PC-9 (cell line): Measurements from ENCODE around the gene FBXL14. TPM values are rescaled to one million over a fixed set of nuclear protein-coding genes. Genes with fewer than 3 reads are reported as not detected.

Source experiments
- BruUV-seq: library from RNA; stranded (reverse); fragments of 400-500 nt; replicated peaks from 2 replicates; lab custom pipeline; 2021; lab: Mats Ljungman, UMichigan
- CTCF ChIA-PET: fragments of 300-600 bp; sonication (Branson Sonifier 250); formaldehyde crosslinking; loops from one replicate; lab custom pipeline; 2022; ENCODE audit warnings: antibody characterized with exemption; lab: Charles Lee
- POLR2A ChIA-PET: fragments of 300-600 bp; sonication (Branson Sonifier 250); formaldehyde crosslinking; loops from one replicate; lab custom pipeline; 2022; ENCODE audit warnings: antibody characterized with exemption; ENCODE audit not compliant: unreplicated experiment; lab: Charles Lee
- DNase-seq, 2 experiments: peaks; one replicate each; pipeline versions ENCODE4 v3.0.0 to v3.0.0-alpha.2; 2015 to 2022; ENCODE audit warnings: mixed read lengths in 1 of 2
- H2AFZ ChIP-seq: fragments of 200-600 bp; sonication (generic); 2 replicates; pipeline ENCODE4 v1.8.1; 2017; ENCODE audit warnings: antibody characterized with exemption
- H3F3A ChIP-seq: fragments of 200-600 bp; sonication (generic); 2 replicates; pipeline ENCODE4 v1.8.1; 2017; ENCODE audit warnings: antibody characterized with exemption, mild to moderate bottlenecking, low read depth; ENCODE audit not compliant: insufficient read depth
- H3K27ac ChIP-seq: fragments of 200-600 bp; sonication (generic); 2 replicates; pipeline ENCODE4 v1.6.1; 2016; ENCODE audit warnings: mixed run types
- H3K27me3 ChIP-seq: fragments of 200-600 bp; sonication (generic); 2 replicates; pipeline ENCODE4 v1.6.1; 2016; ENCODE audit warnings: low read depth, mixed run types; ENCODE audit not compliant: insufficient read depth
- H3K36me3 ChIP-seq: fragments of 200-600 bp; sonication (generic); 2 replicates; pipeline ENCODE4 v1.6.1; 2016; ENCODE audit warnings: low read depth, mixed run types
- H3K4me1 ChIP-seq: fragments of 200-600 bp; sonication (generic); replicated peaks from 2 replicates; pipeline ENCODE4 v1.6.1; 2016; ENCODE audit warnings: mixed run types; ENCODE audit not compliant: insufficient read depth
- H3K4me2 ChIP-seq: fragments of 200-600 bp; sonication (generic); 2 replicates; pipeline ENCODE4 v1.6.1; 2017; ENCODE audit warnings: mixed run types
- H3K4me3 ChIP-seq: fragments of 200-600 bp; sonication (generic); 2 replicates; pipeline ENCODE4 v1.6.1; 2016; ENCODE audit warnings: mixed run types
- H3K79me2 ChIP-seq: fragments of 200-600 bp; sonication (generic); 2 replicates; pipeline ENCODE4 v1.6.1; 2017; ENCODE audit warnings: low read depth, mixed run types
- H3K9me2 ChIP-seq: fragments of 200-600 bp; sonication (generic); 2 replicates; pipeline ENCODE4 v1.8.1; 2017; ENCODE audit warnings: mild to moderate bottlenecking; ENCODE audit not compliant: insufficient read depth
- H3K9me3 ChIP-seq: fragments of 200-600 bp; sonication (generic); 2 replicates; pipeline ENCODE4 v1.8.1; 2016; ENCODE audit warnings: low read depth; ENCODE audit not compliant: insufficient read depth
- H4K20me1 ChIP-seq: fragments of 200-600 bp; sonication (generic); 2 replicates; pipeline ENCODE4 v1.8.1; 2017; ENCODE audit not compliant: insufficient read depth
- CTCF ChIP-seq: fragments of 200-600 bp; sonication (generic); conservative IDR thresholded peaks from 2 replicates; pipeline ENCODE4 v1.6.1; 2017; ENCODE audit warnings: mixed run types, antibody characterized with exemption, mild to moderate bottlenecking, moderate library complexity
- EZH2 ChIP-seq: fragments of 200-600 bp; sonication (generic); IDR thresholded peaks from 2 replicates; pipeline ENCODE4 v1.8.0; 2017; ENCODE audit warnings: antibody characterized with exemption, low read depth
- intact Hi-C: fragments of 100-400 bp; cut with micrococcal nuclease; formaldehyde crosslinking; loops from one replicate; pipeline ENCODE4 v1.10.0; 2022; ENCODE audit not compliant: unreplicated experiment
- total RNA-seq: library from RNA; stranded (reverse); gene quantifications from 2 replicates; pipeline ENCODE4 v1.2.3, GENCODE V29; 2021

The FBXL14 gene
- total RNA-seq, 1 experiment from 2014 or later = 21.1 TPM

GRCh38 chr12:1594006-1594260 lies 448 bp downstream of the FBXL14 start:
- Histone ChIP-seq H3K4me2 (peak overlapping the region; percentile 90), H3K9me2 (no peaks in the 10 kb centered on the region), H3K36me3 (no peaks in the 10 kb centered on the region), H3K79me2 (peaks cover 44% of the 10 kb centered on the region), H3K4me1 (peaks cover 44% of the 10 kb centered on the region), H3K27me3 (no peaks in the 10 kb centered on the region), H3K9me3 (no peaks in the 10 kb centered on the region), H4K20me1 (peaks cover 38% of the 10 kb centered on the region), H3F3A (peaks cover 25% of the 10 kb centered on the region), H3K4me3 (peak overlapping the region; percentile 89), H2AFZ (peak overlapping the region; percentile 90), H3K27ac (0 out of 2 replicates have a peak overlapping the region, but pooled peaks have one; percentile 20)
- TF ChIP-seq CTCF (no peak), EZH2 (no peak)
- CTCF ChIA-PET = no interaction called here
- BruUV-seq = no TSS peak
- intact Hi-C loops = loop anchor here (5.0 kb wide), 2 partner anchors 842 to 1147 kb away; partner anchors contain the start of gene WNK1
- DNase-seq = peak in 1 of 2 experiments; percentile 51
- POLR2A ChIA-PET = no interaction called here

- H3K36me3 ChIP-seq = no peaks in the 10 kb centered on the region
- H3K27ac ChIP-seq = 0 out of 2 replicates have a peak overlapping the region, but pooled peaks have one; percentile 20
- H3F3A ChIP-seq = peaks cover 25% of the 10 kb centered on the region
- H3K27me3 ChIP-seq = no peaks in the 10 kb centered on the region
- BruUV-seq = no TSS peak
- CTCF ChIA-PET = interaction anchor here (1.3 kb wide), 1 partner anchor 475 kb away, joined by 7 read pairs; no protein-coding TSS in a partner anchor
- peak overlapping the region; percentile 90 for H2AFZ ChIP-seq
- DNase-seq = peak; percentile 49 to 65
- TF ChIP-seq EZH2 (no peak), CTCF (no peak)
- H3K4me2 ChIP-seq = peak overlapping the region; percentile 90
- no peaks in the 10 kb centered on the region for H3K9me3 ChIP-seq
- no peaks in the 10 kb centered on the region for H3K9me2 ChIP-seq
- peaks cover 47% of the 10 kb centered on the region for H3K4me1 ChIP-seq
- H4K20me1 ChIP-seq = peaks cover 40% of the 10 kb centered on the region
- H3K79me2 ChIP-seq = peaks cover 49% of the 10 kb centered on the region
- H3K4me3 ChIP-seq = peak overlapping the region; percentile 89
- intact Hi-C loops = loop anchor here (5.0 kb wide), 2 partner anchors 841 to 1146 kb away; partner anchors contain the start of gene WNK1
- POLR2A ChIA-PET = interaction anchor here (0.7 kb wide), 1 partner anchor 578 kb away, joined by 3 read pairs; no protein-coding TSS in a partner anchor
Measured at GRCh38 chr12:1593174-1594005, 991 bp downstream of the FBXL14 start.

GRCh38 chr12:1592444-1593173 lies 1.8 kb downstream of the FBXL14 start:
- H3F3A ChIP-seq = peaks cover 28% of the 10 kb centered on the region
- peak overlapping the region; percentile 89 for H3K4me3 ChIP-seq
- TF ChIP-seq CTCF = no peak
- no peak for TF ChIP-seq EZH2
- H3K27ac ChIP-seq = no peak overlapping the region
- peak in 1 of 2 experiments; percentile 28 for DNase-seq
- peaks cover 51% of the 10 kb centered on the region for H3K4me1 ChIP-seq
- ChIA-PET POLR2A (interaction anchor here (0.5 to 0.7 kb wide), 3 partner anchors 184 to 663 kb away, joined by 3 to 5 read pairs (median 5); no protein-coding TSS in a partner anchor), CTCF (interaction anchor here (1.3 kb wide), 1 partner anchor 474 kb away, joined by 7 read pairs; no protein-coding TSS in a partner anchor)
- H3K27me3 ChIP-seq = no peaks in the 10 kb centered on the region
- no peaks in the 10 kb centered on the region for H3K9me3 ChIP-seq
- peaks cover 57% of the 10 kb centered on the region for H3K79me2 ChIP-seq
- no peaks in the 10 kb centered on the region for H3K36me3 ChIP-seq
- H3K4me2 ChIP-seq = peak overlapping the region; percentile 90
- intact Hi-C loops = loop anchor here (5.0 kb wide), 2 partner anchors 840 to 1145 kb away; partner anchors contain the start of gene WNK1
- TSS peak; percentile 35 for BruUV-seq
- no peaks in the 10 kb centered on the region for H3K9me2 ChIP-seq
- H4K20me1 ChIP-seq = peaks cover 46% of the 10 kb centered on the region
- no peak overlapping the region for H2AFZ ChIP-seq
